ENCODE measurements around the gene SLC9A2. TPM values are rescaled to one million over a fixed set of nuclear protein-coding genes. Genes with fewer than 3 reads are reported as not detected.

Gene SLC9A2
- total RNA-seq, 4 donors from 2014 or later: 12.4 to 20.7 (median 20.0) TPM

DNA sequence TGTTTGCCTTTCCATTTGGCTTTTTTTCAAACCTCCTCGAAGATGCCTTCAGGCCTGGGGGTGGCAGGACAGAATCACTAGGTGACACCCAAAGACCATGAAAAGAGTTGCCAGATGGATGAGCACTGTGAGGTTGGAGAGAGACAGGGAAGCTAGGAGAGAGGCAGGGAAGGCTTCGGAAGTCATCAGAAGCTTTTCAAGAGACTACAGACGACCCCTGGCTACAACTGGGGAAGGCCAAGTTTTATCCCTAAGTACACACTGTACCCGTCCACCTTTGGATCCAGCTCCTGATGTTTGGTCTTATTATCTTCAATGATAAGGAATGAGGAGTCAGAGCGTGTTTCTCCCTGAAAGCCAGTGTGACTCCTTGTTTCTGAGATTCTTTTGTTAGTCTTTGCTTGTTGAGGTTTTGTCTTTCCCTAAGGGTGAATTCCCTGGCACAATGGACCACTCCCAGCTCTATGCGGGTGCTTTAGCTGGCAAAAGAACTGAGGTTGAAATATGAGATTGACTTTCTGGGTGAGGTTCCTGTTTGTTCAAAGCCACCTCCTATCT, 33.4 kb upstream of the SLC9A2 start:
- peaks cover 0 to 3% (median 0%) of the 10 kb centered on the region in 4 donors for H3K4me1 ChIP-seq
- H3K4me3 ChIP-seq: no peak overlapping the region
- H3K27ac ChIP-seq: no peak overlapping the region
- no peaks in the 10 kb centered on the region for H3K36me3 ChIP-seq
- H3K27me3 ChIP-seq: no peaks in the 10 kb centered on the region
- TF ChIP-seq POLR2A (IDR thresholded peaks at IDR 0.05): no peak
- no peak for TF ChIP-seq CTCF (IDR thresholded peaks at IDR 0.05)
- H3K9me3 ChIP-seq: no peaks in the 10 kb centered on the region
- DNase-seq: no peak

DNA sequence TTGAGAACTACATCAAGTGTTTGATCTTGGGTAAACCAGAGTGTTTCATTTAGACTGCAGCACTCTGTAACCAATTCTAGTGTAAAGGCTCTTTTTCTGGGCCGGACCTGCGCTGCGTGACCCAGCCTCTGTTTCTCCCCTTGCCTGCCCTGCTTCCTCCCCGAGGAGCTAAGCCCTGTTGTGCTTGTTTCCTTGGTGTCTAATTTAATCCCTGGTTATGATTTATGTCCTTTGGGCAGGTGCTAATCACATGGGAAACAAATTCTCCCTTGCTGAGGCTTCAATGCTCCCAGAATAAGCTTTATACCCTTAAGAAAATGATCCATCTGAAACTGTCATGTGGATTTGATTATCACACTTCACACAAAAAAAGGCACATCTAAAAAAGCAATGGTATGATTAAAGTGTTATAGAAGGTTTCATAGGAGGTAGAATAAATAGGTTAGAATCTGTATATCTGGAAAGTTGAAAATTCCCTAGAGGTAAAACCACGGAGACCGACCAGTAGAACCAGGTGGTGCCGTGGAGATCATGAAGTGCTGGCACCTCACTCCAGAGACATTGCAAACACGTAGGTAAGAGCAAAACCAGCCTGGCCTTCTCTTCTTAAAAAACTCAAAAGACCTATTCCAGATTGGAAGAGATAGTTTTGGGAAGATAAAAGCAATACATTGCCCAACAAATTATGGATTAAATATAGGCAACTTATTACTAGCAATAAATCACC, 31.0 kb upstream of the SLC9A2 start:
- no peak for DNase-seq
- TF ChIP-seq CTCF (IDR thresholded peaks at IDR 0.05) (no peak), POLR2A (IDR thresholded peaks at IDR 0.05) (no peak)
- H3K27ac ChIP-seq: no peak overlapping the region
- H3K27me3 ChIP-seq: no peaks in the 10 kb centered on the region
- no peaks in the 10 kb centered on the region for H3K36me3 ChIP-seq
- H3K4me1 ChIP-seq: peaks cover 0 to 6% (median 0%) of the 10 kb centered on the region in 4 donors
- no peak overlapping the region for H3K4me3 ChIP-seq
- no peaks in the 10 kb centered on the region for H3K9me3 ChIP-seq

- TF ChIP-seq CTCF (IDR thresholded peaks at IDR 0.05) (no peak), POLR2A (IDR thresholded peaks at IDR 0.05) (no peak)
- Histone ChIP-seq H3K27me3 (no peaks in the 10 kb centered on the region), H3K36me3 (no peaks in the 10 kb centered on the region), H3K27ac (no peak overlapping the region), H3K4me1 (peaks cover 0 to 6% (median 0%) of the 10 kb centered on the region in 4 donors), H3K4me3 (no peak overlapping the region), H3K9me3 (no peaks in the 10 kb centered on the region)
- no peak for DNase-seq
Observed at GRCh38 chr2:102589444-102589843, 29.9 kb upstream of the SLC9A2 start.

GRCh38 chr2:102591491-102592045, 27.8 kb upstream of the SLC9A2 start:
- H3K36me3 ChIP-seq: no peaks in the 10 kb centered on the region
- no peak for TF ChIP-seq CTCF (IDR thresholded peaks at IDR 0.05)
- TF ChIP-seq POLR2A (IDR thresholded peaks at IDR 0.05): no peak
- peaks cover 0 to 6% (median 0%) of the 10 kb centered on the region in 4 donors for H3K4me1 ChIP-seq
- no peaks in the 10 kb centered on the region for H3K27me3 ChIP-seq
- no peak overlapping the region for H3K4me3 ChIP-seq
- no peaks in the 10 kb centered on the region for H3K9me3 ChIP-seq
- DNase-seq: no peak
- no peak overlapping the region for H3K27ac ChIP-seq

GRCh38 chr2:102592601-102593000, 26.8 kb upstream of the SLC9A2 start:
- DNase-seq: peak in 1 of 3 donors; percentile 51
- TF ChIP-seq POLR2A (IDR thresholded peaks at IDR 0.05) (no peak), CTCF (IDR thresholded peaks at IDR 0.05) (peak in 4 of 6 experiments; percentile 24 to 77 (median 68))
- no peaks in the 10 kb centered on the region for H3K9me3 ChIP-seq
- no peaks in the 10 kb centered on the region for H3K27me3 ChIP-seq
- no peak overlapping the region for H3K27ac ChIP-seq
- H3K4me1 ChIP-seq: peaks cover 0 to 6% (median 0%) of the 10 kb centered on the region in 4 donors
- no peak overlapping the region for H3K4me3 ChIP-seq
- no peaks in the 10 kb centered on the region for H3K36me3 ChIP-seq

All from Peyer's patch (tissue), 4 donors.